ENCODE data around the gene NBEAL2. TPM values are rescaled to one million over a fixed set of nuclear protein-coding genes. Genes with fewer than 3 reads are reported as not detected.
"Not testable (repeated sequence)": the region's sequence is repeated elsewhere in the genome, so short reads cannot be mapped to it uniquely, and the experiment has no call there.

NBEAL2 gene
- total and polyA plus RNA-seq, 5 donors from 2014 or later, result 4.7 to 429 (median 10.1) TPM

DNA sequence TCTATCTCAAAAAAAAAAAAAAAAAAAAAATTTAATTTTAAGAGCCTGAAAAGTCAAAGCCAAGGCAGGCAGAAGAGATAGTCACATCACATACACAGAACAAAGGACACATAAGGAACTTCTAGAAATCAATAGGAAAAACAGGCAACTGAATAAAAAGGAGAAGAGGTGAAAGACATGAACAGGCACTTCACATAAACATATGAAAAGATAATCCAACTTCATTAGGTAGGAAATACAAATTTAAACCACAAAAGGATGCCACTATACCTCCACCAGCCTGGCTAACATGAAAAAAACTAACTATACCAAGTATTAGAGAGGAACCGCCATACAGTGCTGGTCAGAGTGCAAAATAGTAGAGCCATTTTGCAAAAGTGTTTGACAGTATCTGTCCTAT lies 17.0 kb upstream of the NBEAL2 start:
- no peaks in the 10 kb centered on the region for H3K27me3 ChIP-seq (ENCODE audit: control insufficient read depth, insufficient read depth, low read length)
- H3K27ac Mint-ChIP-seq, result peak overlapping the region in 2 of 3 donors; percentile 0 to 52
- peaks cover 27% of the 10 kb centered on the region for H3K36me3 Mint-ChIP-seq

DNA sequence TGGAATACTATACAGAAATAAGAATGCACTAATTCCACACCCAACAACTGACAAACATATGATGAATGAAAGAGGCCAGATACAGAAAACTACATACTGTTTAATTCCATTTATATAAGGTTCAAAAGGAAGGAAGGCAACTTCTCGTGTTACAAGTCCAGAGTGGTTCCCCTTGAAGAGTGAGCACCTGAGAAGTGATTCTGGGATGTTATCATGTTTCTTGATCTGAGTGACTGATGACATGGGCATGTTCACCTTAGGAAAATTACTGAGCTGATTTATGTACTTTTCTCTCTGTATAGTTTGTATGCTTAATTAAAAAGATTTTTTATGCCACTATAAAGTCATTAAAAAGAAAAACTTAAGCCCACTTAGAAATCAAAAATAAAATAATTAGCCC lies 16.5 kb upstream of the NBEAL2 start:
- Mint-ChIP-seq H3K4me1 (peaks cover 21 to 85% (median 68%) of the 10 kb centered on the region in 4 donors), H3K27me3 (no peaks in the 10 kb centered on the region), H3K36me3 (peaks cover 30% of the 10 kb centered on the region), H3K9me3 (no peaks in the 10 kb centered on the region), H3K27ac (peak overlapping the region in 1 of 3 donors; percentile 0), H3K4me3 (peak overlapping the region in 1 of 4 donors; percentile 39)
- H3K27me3 ChIP-seq (ENCODE audit: control insufficient read depth, insufficient read depth, low read length), result no peaks in the 10 kb centered on the region
- H3K4me3 ChIP-seq (ENCODE audit: low read depth, low read length), result no peak overlapping the region
- no peak overlapping the region for H3K27ac ChIP-seq (ENCODE audit: insufficient read depth, low read length, poor library complexity, severe bottlenecking)
- DNase-seq (no peak), ATAC-seq (ENCODE audit: low read depth in 2 of 2) (no peak)
- H3K36me3 ChIP-seq (ENCODE audit: control insufficient read depth, insufficient read depth, low read length), result peaks cover 4% of the 10 kb centered on the region
- H3K9me3 ChIP-seq (ENCODE audit: control insufficient read depth in 2 of 2, low read length in 2 of 2), result no peaks in the 10 kb centered on the region
- H3K4me1 ChIP-seq (ENCODE audit: control insufficient read depth, insufficient read depth, low read length, poor library complexity, severe bottlenecking), result peaks cover 74% of the 10 kb centered on the region

More for the DNA sequence above, 17.0 kb upstream of the NBEAL2 start:
- no peaks in the 10 kb centered on the region for H3K9me3 ChIP-seq (ENCODE audit: control insufficient read depth in 2 of 2, low read length in 2 of 2)
- H3K4me3 ChIP-seq (ENCODE audit: low read depth, low read length), result no peak overlapping the region
- peak overlapping the region; percentile 1 for H3K27ac ChIP-seq (ENCODE audit: insufficient read depth, low read length, poor library complexity, severe bottlenecking)
- H3K4me3 Mint-ChIP-seq, result peak overlapping the region in 2 of 4 donors; percentile 8 to 39
- DNase-seq (no peak), ATAC-seq (ENCODE audit: low read depth in 2 of 2) (no peak)
- H3K27me3 Mint-ChIP-seq, result no peaks in the 10 kb centered on the region
- peaks cover 70% of the 10 kb centered on the region for H3K4me1 ChIP-seq (ENCODE audit: control insufficient read depth, insufficient read depth, low read length, poor library complexity, severe bottlenecking)
- H3K9me3 Mint-ChIP-seq, result no peaks in the 10 kb centered on the region
- peaks cover 2% of the 10 kb centered on the region for H3K36me3 ChIP-seq (ENCODE audit: control insufficient read depth, insufficient read depth, low read length)
- peaks cover 21 to 84% (median 67%) of the 10 kb centered on the region in 4 donors for H3K4me1 Mint-ChIP-seq

DNA sequence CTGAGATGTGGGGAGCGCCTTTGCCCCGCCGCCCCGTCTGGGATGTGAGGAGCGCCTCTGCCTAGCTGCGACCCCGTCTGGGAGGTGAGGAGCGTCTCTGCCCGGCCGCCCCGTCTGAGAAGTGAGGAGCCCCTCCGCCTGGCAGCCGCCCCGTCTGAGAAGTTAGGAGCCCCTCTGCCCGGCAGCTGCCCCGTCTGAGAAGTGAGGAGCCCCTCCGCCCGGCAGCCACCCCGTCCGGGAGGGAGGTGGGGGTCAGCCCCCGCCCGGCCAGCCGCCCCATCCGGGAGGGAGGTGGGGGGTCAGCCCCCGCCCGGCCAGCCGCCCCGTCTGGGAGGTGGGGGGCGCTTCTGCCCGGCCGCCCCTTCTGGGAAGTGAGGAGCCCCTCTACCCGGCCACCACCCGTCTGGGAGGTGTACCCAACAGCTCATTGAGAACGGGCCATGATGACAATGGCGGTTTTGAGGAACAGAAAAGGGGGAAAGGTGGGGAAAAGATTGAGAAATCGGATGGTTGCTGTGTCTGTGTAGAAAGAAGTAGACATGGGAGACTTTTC lies 15.4 kb upstream of the NBEAL2 start:
- H3K9me3 Mint-ChIP-seq; H3K27me3 ChIP-seq (ENCODE audit: control insufficient read depth, insufficient read depth, low read length); ATAC-seq (ENCODE audit: low read depth in 2 of 2); H3K27ac Mint-ChIP-seq; H3K27me3 Mint-ChIP-seq; H3K36me3 ChIP-seq (ENCODE audit: control insufficient read depth, insufficient read depth, low read length); H3K4me3 Mint-ChIP-seq; H3K4me3 ChIP-seq (ENCODE audit: low read depth, low read length); H3K27ac ChIP-seq (ENCODE audit: insufficient read depth, low read length, poor library complexity, severe bottlenecking); DNase-seq; H3K9me3 ChIP-seq (ENCODE audit: control insufficient read depth in 2 of 2, low read length in 2 of 2): not testable (repeated sequence)
- peaks cover 21 to 85% (median 67%) of the 10 kb centered on the region in 4 donors for H3K4me1 Mint-ChIP-seq
- H3K4me1 ChIP-seq (ENCODE audit: control insufficient read depth, insufficient read depth, low read length, poor library complexity, severe bottlenecking), result peaks cover 76% of the 10 kb centered on the region
- H3K36me3 Mint-ChIP-seq, result peaks cover 32% of the 10 kb centered on the region

DNA sequence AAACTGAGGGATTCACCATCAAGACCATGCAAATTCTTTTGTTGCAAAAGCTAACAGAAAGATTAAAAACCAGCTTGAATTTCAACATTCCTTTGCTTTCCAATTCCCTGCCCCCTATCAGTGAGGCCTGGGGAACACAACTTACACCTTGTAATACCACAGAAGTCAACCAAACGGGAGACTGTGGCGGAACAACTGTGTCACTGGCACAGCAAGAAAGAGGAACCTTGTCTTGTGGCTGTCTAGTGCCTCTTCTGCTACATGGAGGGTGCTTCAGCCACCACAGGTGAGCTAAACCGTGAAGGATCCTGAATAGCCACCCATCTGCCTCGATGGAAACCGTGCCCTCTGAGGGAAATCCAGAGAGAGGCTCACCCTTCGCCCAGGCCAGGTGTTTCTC lies 14.3 kb upstream of the NBEAL2 start:
- H3K4me1 Mint-ChIP-seq, result peaks cover 21 to 85% (median 66%) of the 10 kb centered on the region in 4 donors
- DNase-seq (no peak), ATAC-seq (ENCODE audit: low read depth in 2 of 2) (no peak)
- no peaks in the 10 kb centered on the region for H3K9me3 ChIP-seq (ENCODE audit: control insufficient read depth in 2 of 2, low read length in 2 of 2)
- no peaks in the 10 kb centered on the region for H3K27me3 Mint-ChIP-seq
- H3K27ac ChIP-seq (ENCODE audit: insufficient read depth, low read length, poor library complexity, severe bottlenecking), result peak overlapping the region; percentile 5
- H3K27ac Mint-ChIP-seq, result peak overlapping the region in 2 of 3 donors; percentile 65
- H3K27me3 ChIP-seq (ENCODE audit: control insufficient read depth, insufficient read depth, low read length), result no peaks in the 10 kb centered on the region
- no peak overlapping the region for H3K4me3 ChIP-seq (ENCODE audit: low read depth, low read length)
- peaks cover 36% of the 10 kb centered on the region for H3K36me3 Mint-ChIP-seq
- H3K9me3 Mint-ChIP-seq, result no peaks in the 10 kb centered on the region
- peaks cover 72% of the 10 kb centered on the region for H3K4me1 ChIP-seq (ENCODE audit: control insufficient read depth, insufficient read depth, low read length, poor library complexity, severe bottlenecking)
- H3K36me3 ChIP-seq (ENCODE audit: control insufficient read depth, insufficient read depth, low read length), result peaks cover 4% of the 10 kb centered on the region
- H3K4me3 Mint-ChIP-seq, result peak overlapping the region in 1 of 4 donors; percentile 22

DNA sequence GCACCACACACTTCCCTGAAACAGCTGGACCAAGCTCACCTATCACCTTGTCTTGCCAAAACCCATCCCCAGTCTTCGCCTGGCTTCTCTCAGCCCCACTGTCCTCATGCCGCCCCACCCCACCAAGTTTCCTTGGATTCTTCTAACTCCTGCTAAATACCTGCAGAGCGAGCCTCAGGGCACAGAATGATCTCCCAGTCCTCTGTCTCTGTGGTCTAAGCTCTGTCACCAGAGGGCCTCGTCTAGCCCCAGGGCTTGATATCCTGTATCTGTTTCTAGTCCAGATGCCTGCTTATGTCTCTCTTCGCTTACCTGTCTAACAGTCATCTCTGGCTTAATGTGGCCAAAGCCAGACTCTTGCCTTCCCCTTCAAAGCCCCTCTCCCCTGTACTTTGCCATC lies 12.7 kb upstream of the NBEAL2 start:
- Mint-ChIP-seq H3K9me3 (no peaks in the 10 kb centered on the region), H3K4me1 (peaks cover 20 to 85% (median 64%) of the 10 kb centered on the region in 4 donors), H3K27me3 (no peaks in the 10 kb centered on the region), H3K36me3 (peaks cover 41% of the 10 kb centered on the region), H3K27ac (peak overlapping the region; percentile 69 to 93 (median 73)), H3K4me3 (peak overlapping the region in 3 of 4 donors; percentile 22 to 80 (median 28))
- ATAC-seq (ENCODE audit: low read depth in 2 of 2), result peak; percentile 47 to 54
- DNase-seq, result no peak
- H3K27me3 ChIP-seq (ENCODE audit: control insufficient read depth, insufficient read depth, low read length), result no peaks in the 10 kb centered on the region
- H3K9me3 ChIP-seq (ENCODE audit: control insufficient read depth in 2 of 2, low read length in 2 of 2), result no peaks in the 10 kb centered on the region
- H3K27ac ChIP-seq (ENCODE audit: insufficient read depth, low read length, poor library complexity, severe bottlenecking), result no peak overlapping the region
- H3K36me3 ChIP-seq (ENCODE audit: control insufficient read depth, insufficient read depth, low read length), result peaks cover 4% of the 10 kb centered on the region
- peak overlapping the region; percentile 2 for H3K4me3 ChIP-seq (ENCODE audit: low read depth, low read length)
- H3K4me1 ChIP-seq (ENCODE audit: control insufficient read depth, insufficient read depth, low read length, poor library complexity, severe bottlenecking), result peaks cover 72% of the 10 kb centered on the region

DNA sequence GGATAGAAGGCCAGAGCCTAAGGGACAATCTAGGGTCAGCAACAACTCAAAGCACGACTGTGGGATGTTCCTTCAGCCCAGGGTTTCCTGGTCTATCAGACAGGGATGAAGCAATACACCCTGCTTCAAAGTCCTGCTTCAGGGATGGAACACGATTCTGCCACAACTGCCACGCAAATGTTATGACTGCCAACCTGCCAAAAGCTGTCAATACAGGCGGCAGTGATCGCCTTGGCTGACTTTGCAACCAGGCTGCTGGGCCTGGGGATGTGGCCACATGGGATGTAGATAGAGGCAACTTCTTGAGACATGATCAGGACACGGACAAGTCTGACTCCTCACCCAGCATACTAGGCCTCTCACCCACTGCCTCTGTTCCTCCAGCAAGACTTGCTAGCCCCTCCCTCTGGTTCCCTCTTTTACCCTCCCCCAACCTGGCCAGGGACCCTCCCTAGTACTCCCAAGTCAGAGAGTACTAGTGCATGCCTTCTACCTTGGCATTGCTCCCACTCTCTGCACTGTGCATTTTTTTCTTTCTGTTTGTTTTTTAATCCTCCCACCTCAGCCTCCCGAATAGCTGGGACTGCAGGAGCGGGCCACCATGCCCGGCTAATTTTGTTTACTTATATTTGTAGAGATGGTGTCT lies 10.6 kb upstream of the NBEAL2 start:
- ATAC-seq (ENCODE audit: low read depth in 2 of 2) (no peak), DNase-seq (no peak)
- peaks cover 4% of the 10 kb centered on the region for H3K36me3 ChIP-seq (ENCODE audit: control insufficient read depth, insufficient read depth, low read length)
- no peak overlapping the region for H3K4me3 ChIP-seq (ENCODE audit: low read depth, low read length)
- no peaks in the 10 kb centered on the region for H3K9me3 Mint-ChIP-seq
- H3K27me3 Mint-ChIP-seq, result no peaks in the 10 kb centered on the region
- H3K36me3 Mint-ChIP-seq, result peaks cover 38% of the 10 kb centered on the region
- H3K4me1 Mint-ChIP-seq, result peaks cover 21 to 85% (median 65%) of the 10 kb centered on the region in 4 donors
- no peaks in the 10 kb centered on the region for H3K27me3 ChIP-seq (ENCODE audit: control insufficient read depth, insufficient read depth, low read length)
- H3K9me3 ChIP-seq (ENCODE audit: control insufficient read depth in 2 of 2, low read length in 2 of 2), result no peaks in the 10 kb centered on the region
- peak overlapping the region in 2 of 3 donors; percentile 32 to 42 for H3K27ac Mint-ChIP-seq
- peak overlapping the region in 1 of 4 donors; percentile 36 for H3K4me3 Mint-ChIP-seq
- no peak overlapping the region for H3K27ac ChIP-seq (ENCODE audit: insufficient read depth, low read length, poor library complexity, severe bottlenecking)
- H3K4me1 ChIP-seq (ENCODE audit: control insufficient read depth, insufficient read depth, low read length, poor library complexity, severe bottlenecking), result peaks cover 77% of the 10 kb centered on the region

DNA sequence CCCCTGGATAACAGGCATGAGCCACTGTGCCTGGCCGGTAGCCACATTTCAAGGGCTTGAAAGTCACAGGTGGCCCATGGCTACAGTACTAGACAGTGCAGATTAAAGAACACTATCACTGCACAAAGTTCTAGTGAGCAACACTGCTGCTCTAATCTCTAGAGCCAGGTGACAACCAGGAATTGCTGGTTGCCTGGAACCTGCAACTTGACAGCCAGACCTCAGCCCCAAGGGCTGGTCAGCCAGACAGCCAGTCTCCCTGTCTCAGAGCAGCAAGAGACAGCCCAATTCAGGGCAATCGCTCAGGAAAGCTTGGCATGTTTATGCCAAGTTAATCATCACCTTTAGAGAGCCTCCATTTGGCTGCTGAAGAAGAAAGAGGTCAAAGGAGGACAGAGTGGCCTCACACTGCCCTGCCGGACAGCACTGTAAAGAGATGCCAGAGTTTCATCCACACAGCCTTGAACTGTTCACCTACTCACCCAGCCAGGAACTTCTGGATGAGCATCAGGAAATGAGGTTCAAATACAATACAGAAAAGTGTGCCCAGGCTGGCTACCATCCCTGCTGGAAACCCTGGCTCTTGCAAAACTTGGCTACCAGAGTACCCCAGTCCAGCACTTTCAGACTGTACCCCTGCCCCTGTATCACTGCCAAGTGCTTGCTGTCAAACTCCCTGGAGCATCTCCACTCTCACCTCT lies 8.9 kb upstream of the NBEAL2 start:
- Histone ChIP-seq H3K27ac (ENCODE audit: insufficient read depth, low read length, poor library complexity, severe bottlenecking) (no peak overlapping the region), H3K27me3 (ENCODE audit: control insufficient read depth, insufficient read depth, low read length) (no peaks in the 10 kb centered on the region), H3K4me3 (ENCODE audit: low read depth, low read length) (peak overlapping the region; percentile 49), H3K36me3 (ENCODE audit: control insufficient read depth, insufficient read depth, low read length) (peaks cover 4% of the 10 kb centered on the region), H3K4me1 (ENCODE audit: control insufficient read depth, insufficient read depth, low read length, poor library complexity, severe bottlenecking) (peaks cover 86% of the 10 kb centered on the region), H3K9me3 (ENCODE audit: control insufficient read depth in 2 of 2, low read length in 2 of 2) (no peaks in the 10 kb centered on the region)
- peaks cover 28 to 92% (median 73%) of the 10 kb centered on the region in 4 donors for H3K4me1 Mint-ChIP-seq
- DNase-seq, result no peak
- no peak for ATAC-seq (ENCODE audit: low read depth in 2 of 2)
- H3K36me3 Mint-ChIP-seq, result peaks cover 35% of the 10 kb centered on the region
- H3K27ac Mint-ChIP-seq, result peak overlapping the region in 2 of 3 donors; percentile 42 to 87
- no peaks in the 10 kb centered on the region for H3K9me3 Mint-ChIP-seq
- peak overlapping the region; percentile 4 to 81 (median 58) for H3K4me3 Mint-ChIP-seq
- no peaks in the 10 kb centered on the region for H3K27me3 Mint-ChIP-seq

All from CD4-positive, CD25-positive, alpha-beta regulatory T cell (primary cell).